D341Med (cell line): Measurements from ENCODE around the gene NFIX.

Source experiments
- DNase-seq: peaks from one replicate; pipeline ENCODE4 v3.0.0; 2012; ENCODE audit warnings: low spot score

Gene NFIX

DNA sequence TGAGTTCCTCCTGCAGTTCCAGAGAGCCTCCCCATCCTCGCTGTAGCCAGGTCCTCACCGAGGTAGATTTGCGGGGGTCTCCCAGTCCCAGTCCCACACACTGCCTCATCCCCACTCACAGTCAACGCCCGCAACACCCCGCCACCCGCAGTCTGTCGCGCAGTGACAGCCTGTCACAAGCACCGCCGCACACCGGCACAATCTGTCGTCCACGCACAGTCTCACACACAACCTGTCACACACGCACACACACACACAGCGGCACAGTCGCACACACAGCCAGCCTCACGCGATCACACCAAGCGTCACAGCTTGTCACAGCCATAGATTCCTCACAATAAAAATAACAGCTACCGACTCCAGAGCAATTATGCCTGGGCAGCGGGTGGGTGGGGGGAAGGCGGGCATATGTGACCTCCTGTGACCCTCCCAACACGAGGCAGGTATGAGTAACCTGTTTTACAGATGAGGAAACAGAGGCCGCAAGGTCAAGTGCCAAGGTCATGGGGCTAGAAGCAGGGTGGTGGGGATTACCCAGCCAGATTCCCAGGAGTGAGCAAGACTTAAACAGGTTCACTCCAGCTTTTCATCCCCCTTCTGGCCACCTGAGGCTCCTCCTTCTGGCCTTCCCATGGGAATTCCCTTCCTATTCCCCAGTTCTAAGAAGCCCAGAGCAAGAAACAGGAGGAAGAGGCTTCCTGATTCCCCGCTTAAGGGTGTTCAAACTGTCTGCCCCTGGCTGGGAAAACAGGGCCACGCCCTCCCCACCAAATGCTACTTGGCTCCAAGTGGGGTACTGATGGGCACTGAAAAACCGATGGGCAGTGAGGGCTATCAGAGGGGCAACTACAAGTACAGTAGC is 13.9 kb downstream of the NFIX start:
- peak; percentile 70 for DNase-seq

DNA sequence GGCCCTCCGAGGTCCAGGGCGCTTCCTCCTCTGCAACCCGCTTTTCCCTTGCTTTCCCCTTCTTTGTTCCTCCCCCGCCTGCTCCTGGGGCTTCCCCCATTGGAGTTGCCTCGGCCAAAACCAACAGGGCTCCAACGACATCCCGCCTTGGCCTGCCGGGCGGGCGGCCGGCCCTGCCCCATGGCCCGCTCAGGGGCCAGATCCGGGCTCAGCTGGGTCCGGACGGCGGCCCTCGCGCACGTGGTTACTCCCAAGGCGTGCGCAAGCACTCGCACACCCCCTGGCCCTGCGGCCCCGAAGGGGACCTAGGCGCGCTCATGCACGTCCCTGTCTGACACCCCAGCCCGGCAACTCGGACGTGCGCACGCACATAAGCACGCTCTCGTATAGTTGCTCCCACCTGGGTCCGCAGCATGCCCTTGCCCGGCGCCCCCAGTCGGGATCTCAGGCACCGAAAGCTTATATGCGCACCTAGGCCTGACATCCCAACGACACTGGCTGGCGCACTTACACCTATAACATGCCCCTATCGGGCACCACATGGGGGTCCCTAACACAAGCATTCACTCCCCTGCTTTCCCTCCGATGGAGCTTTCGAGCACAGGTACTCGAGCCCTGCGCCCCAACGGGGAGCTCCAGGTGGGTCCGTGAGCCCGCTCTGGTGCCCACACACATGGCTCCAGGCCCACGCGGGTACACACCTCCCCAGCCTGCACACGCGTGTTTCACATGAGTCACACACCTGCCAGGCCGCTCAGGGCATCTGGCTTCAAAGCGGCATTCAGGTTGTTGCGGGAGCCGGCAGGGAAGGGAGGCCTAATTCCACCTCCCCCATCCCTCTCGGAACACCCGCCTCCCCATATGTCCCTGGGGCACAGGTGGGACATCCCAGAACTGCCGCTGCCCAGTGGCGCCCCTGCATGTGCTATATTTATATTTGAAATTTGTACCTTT is 15.0 kb downstream of the NFIX start:
- no peak for DNase-seq

DNA sequence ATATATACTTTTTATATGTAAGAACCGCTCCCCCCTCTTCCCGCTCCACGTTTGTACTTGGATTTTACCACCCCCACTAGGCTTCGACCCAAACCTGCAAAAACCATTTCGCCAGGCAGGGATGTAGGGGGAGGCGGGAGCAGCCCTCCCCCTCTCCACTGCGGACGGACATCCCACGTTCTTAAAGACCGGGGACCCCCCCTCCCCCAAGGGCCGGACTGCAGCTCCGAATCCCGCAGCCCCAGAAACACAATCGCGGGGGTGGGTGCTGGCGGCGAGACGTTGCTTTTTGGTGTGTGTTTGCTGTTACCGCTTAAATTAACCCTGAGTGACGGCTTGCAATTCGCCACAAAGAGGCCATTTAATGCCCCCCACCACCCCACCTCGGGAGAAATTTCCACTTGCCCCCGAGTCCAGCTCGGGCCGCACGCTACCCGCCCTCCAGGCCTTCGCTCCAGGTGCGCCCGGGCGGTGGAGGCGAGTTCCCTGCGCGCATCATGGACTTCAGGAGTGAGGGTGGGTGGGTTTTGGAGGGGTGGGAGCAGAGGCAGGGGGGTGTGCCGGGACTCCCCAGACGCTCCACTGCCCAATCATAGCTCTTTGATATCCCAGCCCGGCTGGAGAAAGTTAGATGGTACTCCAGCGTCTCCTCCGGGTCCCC is 15.8 kb downstream of the NFIX start:
- no peak for DNase-seq

DNA sequence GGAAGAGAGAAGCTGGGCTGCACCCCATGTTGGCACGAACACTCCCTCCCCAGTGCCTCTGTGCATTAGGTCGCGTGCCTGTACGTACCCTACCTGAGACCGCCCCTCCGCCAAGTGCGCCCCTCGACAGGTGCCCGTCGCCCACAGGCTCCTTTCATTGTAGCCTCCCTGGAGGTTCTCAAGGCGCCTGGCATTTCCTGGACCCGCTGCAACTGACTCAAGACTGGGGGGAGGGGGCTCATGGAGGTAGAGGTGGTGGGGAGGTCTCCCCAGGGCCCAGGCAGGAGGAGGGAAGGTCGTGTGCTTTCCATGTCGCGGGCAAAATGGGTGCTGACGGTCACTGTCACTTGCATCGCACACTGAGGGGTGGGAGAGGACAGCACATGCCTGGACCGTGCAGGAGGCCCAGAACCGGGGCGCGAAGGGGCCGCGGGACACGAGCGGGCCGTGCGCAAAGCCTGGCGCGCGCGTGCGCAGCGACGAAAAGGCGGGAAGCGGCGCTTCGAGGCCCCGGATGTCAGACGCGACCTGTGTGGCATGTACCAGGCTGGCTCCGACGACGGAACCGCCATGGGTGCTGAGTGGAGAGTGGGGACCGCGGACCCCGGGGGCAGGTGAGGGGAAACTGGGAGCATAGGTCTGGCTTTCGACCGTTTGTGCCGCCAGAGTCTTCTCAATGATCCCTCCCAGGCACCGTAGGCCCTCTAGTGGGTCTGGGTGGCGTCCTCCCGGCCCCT is 16.5 kb downstream of the NFIX start:
- no peak for DNase-seq

DNA sequence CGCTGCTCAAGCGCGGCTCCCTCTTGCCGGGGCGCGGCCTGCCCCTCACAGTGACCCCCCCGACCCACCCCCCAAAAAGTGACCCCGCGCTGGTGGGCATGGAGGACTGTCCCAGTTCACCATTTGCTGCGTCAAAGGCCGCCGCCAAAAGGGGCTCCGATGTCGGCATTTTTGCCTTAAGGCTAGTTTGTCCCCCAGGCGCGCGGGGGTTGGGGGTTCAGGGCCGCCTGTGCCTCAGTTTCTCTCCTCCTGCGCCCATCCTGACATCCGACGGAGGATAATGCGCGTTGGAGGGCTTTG is 17.1 kb downstream of the NFIX start:
- no peak for DNase-seq

DNA sequence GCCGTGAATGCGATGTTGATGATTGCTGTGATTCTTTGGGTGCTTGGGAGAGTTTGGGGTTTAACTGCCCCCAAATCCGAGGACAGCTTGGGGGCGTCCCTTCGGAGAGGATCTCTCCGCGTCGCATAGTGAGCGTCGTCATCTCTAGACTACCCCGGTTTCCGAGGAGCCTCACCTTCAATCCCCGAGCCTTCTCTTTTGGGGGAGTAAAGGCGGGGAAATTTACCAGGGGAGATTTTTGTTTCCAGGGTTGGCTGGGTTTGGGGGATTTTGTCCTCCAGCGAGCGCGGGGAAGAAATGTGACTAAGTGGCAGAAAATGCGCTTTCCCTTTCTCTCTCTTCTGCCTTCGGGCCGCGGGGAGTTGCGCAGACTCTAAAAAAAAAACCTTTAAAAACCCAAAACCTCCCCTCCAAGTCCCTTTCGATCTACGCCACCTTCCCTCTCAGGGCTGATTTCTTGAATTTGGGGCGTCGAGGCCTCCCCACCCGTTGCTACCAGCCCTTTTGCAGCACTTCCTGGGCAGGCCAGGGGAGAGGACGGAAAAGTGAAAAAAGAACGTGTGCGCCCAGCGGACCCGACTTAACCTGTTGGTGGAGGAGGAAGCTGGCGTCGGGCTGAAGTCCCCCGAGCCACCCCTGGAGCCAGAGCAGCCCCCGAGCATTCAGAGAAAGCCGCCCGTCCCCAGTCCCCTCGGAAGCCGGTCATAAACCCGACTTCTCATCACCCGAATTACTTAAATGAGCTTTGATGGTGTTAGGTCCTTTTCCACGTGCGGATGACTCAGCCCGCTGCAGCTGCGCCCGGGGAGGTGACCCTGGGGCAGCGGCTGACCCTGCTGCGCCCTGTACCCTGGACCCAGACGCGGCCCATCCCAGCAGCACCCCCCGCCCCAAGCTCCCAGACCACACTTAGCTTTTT is 17.7 kb downstream of the NFIX start:
- no peak for DNase-seq

DNA sequence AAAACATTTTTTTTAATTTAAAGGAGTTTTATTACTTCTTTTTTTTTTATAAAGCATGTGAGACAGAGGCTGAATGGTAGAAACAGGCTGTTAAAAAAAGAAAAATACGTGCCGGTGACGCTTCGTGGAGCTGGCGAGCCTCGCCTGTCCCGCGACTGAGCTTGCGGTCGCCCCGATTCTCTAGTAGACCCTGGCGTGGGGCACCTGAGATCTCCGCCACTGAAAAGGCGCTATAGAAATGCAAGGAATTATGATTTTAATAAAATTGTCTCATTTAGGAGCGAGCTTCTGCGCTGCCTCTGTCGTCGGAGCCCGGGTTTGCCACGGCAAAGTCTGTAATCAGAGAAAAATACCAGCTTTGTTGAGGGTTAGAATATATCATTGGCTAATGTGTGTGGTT is 18.4 kb downstream of the NFIX start:
- DNase-seq, result no peak

DNA sequence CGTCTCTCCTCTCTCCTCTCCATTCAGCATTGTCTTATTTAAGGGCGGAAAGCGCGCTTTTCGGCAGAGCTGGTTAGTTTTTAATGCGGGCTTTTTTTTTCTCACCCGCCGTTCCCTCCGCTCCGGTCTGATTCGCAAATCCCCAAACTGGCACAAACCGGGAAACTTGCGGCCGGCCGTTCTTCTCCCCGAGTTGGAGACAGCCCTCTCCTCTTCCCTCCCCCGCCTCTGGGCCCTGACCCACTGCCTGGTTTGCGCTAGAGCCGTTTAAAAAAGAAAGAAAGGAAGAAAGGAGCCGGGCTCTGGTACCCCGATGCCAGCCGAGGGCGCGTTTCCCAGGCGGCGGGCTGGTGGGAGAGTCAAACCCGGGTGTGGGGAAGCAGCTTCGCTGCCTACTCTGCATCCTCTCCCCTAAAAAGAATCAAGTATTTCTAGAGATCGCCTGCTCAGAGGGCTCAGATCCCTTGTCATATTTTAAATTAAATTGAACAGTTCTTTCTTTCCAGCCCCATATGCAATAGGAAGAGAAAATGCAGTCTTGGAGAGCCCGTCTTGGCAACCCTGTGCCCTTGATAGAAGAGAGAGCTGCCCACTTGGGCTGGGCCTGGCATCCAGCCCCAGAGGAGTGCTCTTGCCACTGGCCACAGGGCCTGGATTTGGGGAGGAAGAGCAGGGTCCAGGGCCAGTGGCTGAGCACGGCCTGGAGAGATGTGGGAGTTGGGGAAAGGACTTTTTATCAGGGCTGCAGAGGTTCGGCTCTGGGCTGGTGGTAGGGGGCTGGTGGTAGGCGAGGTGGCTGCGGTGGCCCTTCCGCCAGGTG is 19.0 kb downstream of the NFIX start:
- no peak for DNase-seq

DNA sequence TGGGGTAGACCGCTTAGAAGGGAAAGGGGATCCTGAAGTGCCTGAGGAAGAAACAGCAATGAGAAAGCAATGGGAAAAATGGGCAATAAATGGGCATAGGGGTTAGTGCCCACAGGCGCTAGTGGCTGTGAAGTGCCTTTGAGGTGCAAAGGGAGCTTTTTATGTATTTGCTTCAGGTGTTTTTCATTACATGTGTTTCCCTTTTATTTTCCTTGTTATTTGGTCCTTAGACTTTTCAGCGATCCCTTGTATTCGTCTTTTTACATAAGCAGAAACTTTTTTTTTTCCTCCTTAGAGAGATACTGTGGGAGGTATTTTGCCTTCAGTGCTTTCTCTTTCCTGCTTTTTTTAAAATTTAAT is 19.6 kb downstream of the NFIX start:
- no peak for DNase-seq

DNA sequence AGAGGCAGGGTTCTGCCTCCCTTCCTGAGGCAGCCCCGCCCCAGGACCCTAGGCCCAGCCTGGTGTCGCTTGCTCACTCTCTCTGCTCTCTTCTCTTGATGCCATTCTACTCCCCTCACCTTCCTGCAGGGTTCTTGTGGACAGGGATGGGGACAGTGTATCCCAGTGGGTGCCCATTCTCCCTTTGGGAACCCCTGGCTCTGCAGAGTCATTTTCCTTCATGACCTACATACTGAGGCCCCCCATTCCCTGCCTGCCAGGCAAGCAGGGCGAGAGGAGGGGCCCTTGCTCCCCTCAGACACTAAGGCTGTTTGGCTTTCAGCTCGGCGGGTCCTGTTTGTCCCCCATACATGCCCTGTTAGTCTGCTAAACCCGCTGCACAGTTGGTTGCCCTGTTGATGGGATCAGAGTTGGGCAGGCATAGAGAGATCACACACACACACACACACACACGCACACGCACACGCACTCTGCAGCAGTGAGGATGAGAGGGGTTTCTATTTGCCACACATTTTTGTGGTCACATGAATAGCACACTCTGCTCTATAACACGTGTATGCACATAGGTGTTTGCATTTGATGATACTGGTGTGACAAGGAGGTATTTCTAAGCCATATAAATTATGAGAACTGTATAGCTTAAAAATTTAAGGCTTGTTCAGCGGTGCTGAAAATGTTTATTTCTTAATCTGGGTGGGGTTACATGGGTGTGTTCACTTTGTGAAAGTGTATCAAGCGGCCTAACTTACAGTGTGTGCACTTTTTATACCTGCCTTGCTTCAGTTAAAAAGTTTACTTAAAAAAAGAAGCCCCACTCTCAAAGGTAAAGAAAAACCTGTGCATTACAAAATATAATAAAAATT is 20.3 kb downstream of the NFIX start:
- no peak for DNase-seq

DNA sequence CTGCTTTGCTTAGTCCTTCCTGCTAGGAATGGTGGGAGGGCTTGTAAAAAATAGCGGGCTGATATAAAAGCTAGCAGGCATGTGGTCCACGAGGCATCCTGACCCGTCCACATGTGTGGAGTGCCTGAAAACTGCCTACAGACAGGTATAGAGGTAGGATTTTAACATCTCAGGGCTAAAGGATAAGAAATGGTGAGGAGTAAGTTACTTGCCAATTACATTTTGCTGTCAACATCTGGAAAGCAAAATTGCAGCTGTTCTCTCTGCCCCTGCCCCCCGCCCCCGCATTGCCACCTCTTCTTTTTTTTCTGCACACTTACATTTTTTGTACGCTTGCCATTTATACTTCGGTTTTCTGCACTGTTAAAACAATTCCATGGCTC is 21.0 kb downstream of the NFIX start:
- no peak for DNase-seq

DNA sequence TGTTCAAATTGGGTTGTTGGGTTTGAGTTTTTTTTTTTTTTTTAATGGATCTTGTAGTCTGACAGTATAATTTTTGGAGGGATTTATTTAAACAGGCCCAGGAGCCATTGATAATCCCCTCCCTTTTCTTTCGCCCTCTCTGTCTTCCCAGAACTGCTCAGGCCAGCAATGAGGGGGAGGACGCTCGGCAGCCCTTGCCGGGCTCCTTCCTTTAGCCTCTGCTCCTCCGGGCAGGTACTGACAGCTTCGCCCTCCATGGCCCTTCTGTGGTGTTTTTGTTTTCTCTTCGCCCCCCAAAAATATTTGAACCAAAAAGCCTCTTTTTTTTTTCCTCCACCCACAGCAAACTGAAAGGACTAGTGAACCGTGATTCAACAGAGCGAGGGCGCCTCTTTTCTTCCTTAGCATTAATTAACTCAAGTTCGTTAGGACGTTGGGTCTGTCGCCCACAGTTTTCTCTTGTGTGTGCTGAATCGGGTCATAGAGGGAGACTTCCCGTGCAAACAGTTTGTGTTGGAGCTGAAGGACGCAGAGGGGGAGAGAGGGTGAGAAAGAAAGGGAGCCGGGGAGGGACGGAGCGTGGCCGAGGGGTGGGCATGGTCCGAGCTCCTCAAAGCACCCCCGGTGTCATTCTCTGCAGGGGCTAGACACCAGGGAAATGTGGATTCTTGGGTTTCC is 21.5 kb downstream of the NFIX start:
- no peak for DNase-seq

DNA sequence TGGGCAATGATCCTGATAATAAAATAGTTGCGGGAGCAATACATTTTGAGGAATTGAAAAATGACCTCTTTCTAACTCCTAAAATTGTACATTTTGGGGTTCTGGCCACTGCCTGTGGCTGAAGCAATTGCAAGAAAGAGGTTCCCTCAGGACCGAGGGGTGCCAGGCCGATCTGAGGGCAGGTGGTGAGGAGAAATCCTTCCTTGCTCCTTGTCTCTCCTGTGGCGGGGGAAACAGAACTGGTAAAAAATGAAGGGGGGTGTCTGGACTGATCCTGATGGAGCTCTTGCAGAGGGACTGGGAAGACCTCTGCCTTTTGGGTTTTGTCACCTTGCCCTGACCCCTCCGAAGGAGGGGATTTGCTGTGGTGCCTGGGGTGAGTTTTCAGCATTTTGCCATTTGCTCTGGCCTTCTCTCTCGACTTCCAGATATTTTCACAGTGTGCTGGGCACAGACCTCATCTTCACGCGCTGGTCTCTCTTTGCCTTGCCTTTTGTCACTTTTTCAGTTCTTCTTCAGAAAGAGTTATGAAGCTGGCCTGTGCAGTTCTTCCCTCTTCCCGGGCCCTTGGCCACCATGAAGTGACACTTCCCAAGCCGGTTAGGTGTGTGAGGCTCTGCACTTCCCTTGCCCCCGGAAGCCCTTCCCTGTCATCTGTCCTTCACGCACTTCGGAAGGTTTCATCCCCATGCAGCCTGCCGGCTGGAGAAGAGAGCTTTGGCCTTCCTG is 22.2 kb downstream of the NFIX start:
- DNase-seq, result no peak

DNA sequence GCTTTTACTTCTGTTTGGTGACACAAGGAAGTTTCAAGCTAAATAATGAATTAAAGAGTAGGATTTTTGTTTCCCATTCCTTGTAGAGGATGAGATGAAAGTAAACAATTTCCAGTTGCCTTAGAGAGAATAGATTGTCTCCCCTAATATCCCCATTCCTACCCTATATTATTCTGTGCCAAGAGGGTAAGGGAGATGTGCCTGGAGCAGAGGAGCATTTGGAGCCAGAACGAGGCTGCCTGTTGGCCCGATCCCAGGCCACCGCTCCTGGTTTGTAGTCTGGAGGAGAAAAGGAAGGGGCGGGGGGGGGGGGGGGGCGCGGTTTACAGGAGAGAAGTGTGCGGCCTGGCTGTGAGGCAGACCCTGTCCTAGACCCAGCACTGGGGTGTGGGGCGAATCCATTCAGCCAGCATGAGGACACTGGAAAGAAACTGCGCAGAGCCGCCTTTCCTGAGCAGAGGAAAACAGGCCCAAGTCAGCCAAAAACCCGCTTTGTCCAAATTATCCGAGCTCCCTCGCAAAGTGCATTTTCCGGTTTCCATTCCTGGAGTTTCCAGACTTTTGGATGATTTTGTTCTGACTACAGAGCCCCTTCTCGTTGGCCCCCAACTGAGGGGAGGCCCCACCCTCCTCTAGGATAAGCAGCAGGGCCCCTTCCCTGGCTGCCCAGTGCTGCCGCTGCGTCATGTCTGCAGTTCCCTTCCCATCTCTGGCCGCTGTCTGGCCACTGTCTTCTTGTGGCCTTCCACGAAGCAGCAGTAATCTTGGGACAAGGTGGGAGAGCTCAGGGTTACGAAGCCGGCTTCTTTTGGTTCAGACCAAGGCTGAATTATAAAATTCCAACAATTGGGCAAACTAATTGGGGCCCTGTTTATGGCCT is 23.0 kb downstream of the NFIX start:
- DNase-seq, result no peak

DNA sequence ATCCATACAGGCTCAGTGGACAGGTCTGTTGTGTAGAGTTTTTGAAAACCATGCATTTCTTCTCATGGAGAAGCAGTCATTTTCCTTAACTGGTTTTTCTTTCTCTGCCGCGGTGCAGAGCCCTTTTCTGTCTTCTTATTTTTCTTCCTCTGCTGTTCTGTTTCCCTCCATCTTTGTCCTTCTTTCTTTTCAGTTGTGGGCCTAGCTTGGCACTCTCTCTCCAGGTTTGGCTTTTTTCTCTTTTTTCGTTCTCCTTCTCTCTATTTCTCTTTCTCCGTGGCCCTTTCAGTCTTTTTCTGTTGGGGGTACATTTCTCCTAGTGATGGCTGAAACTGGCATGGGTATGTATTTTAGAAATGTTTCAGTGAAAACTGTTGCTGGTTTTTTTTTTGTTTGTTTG is 24.1 kb downstream of the NFIX start:
- DNase-seq, result no peak

DNA sequence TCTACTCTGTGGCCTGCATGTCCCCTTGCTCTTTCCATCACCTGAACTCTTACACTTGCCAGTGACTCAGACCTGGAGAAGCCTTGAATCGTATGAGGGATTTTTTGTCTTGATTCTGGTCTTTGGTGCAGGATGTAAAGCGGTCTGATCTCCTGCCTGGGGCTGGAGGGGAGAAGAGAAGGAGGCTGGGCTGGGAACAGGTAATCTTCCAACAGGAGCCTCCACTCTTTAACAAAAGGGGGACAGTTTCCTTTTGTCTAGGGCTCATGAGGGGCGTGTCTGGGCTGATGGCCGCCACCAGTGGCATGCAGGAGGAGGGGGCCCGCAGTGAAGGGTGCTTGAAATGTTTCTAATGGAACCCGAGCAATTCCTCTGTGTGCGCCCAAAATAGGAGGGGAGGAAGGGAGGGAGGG is 24.7 kb downstream of the NFIX start:
- DNase-seq, result no peak
